HG03442 (cell line): Measurements from ENCODE around the gene TTK.

ENCODE experiments used
- ATAC-seq: cut with Tn5 transposase; IDR thresholded peaks from one replicate; pipeline ENCODE4 v1.9.1; 2021; ENCODE audit warnings: mild to moderate bottlenecking, moderate library complexity; ENCODE audit not compliant: unreplicated experiment

Gene TTK

GRCh38 chr6:80004173-80005072, at the start of gene TTK:
TSS of gene TTK (plus strand) at chr6:80004649. CDS start at chr6:80005844, 1,195 bp downstream.
- ATAC-seq, result peak; percentile 100

- no peak for ATAC-seq
These were observed 49.6 kb upstream of the TTK start for GRCh38 chr6:79954849-79955248.

- ATAC-seq, result no peak
These were observed 39.8 kb upstream of the TTK start for GRCh38 chr6:79964607-79965081.

GRCh38 chr6:79967178-79967577, 37.3 kb upstream of the TTK start:
- ATAC-seq, result no peak

- ATAC-seq, result no peak
These were observed 34.7 kb upstream of the TTK start for GRCh38 chr6:79969784-79970183.

GRCh38 chr6:79971193-79971592, 33.3 kb upstream of the TTK start:
- ATAC-seq, result no peak

- ATAC-seq, result no peak
These were observed 22.8 kb upstream of the TTK start for GRCh38 chr6:79981652-79982051.

GRCh38 chr6:79984261-79984660, 20.2 kb upstream of the TTK start:
- ATAC-seq, result peak; percentile 68

- ATAC-seq, result no peak
These were observed 19.3 kb upstream of the TTK start for GRCh38 chr6:79985128-79985527.

- no peak for ATAC-seq
These were observed 14.8 kb upstream of the TTK start for GRCh38 chr6:79989641-79990040.

- no peak for ATAC-seq
These were observed 11.2 kb upstream of the TTK start for GRCh38 chr6:79993012-79993910.

GRCh38 chr6:79993911-79994309, 10.5 kb upstream of the TTK start:
- no peak for ATAC-seq

GRCh38 chr6:79997728-79998127, 6.7 kb upstream of the TTK start:
- ATAC-seq, result no peak

- no peak for ATAC-seq
These were observed 3.1 kb upstream of the TTK start for GRCh38 chr6:80001337-80001736.

GRCh38 chr6:80003826-80004172, 650 bp upstream of the TTK start:
- no peak for ATAC-seq

- ATAC-seq, result no peak
These were observed 957 bp downstream of the TTK start for GRCh38 chr6:80005406-80005805.

GRCh38 chr6:80006541-80006940, 2.1 kb downstream of the TTK start:
- ATAC-seq, result no peak

- no peak for ATAC-seq
These were observed 5.1 kb downstream of the TTK start for GRCh38 chr6:80009531-80009930.

GRCh38 chr6:80010288-80010687, 5.8 kb downstream of the TTK start:
- ATAC-seq, result no peak

GRCh38 chr6:80015839-80016435, 11.5 kb downstream of the TTK start:
- no peak for ATAC-seq

- no peak for ATAC-seq
These were observed 16.1 kb downstream of the TTK start for GRCh38 chr6:80020381-80021120.
